Dermis blood vessel endothelial cell (primary cell): ENCODE data around the gene ACP4. TPM values are rescaled to one million over a fixed set of nuclear protein-coding genes. Genes with fewer than 3 reads are reported as not detected.

Experiments
- total RNA-seq: library from RNA; depleted of rRNA; stranded (reverse); fragments of >200 nt; gene quantifications from 2 replicates; pipeline ENCODE4 v1.2.3, GENCODE V29; 2014

ACP4 gene
- total RNA-seq, 1 donor from 2014 or later: not detected

Other genes with a start within 250 kb of the ACP4 start
- under 0.01 and 0.05 TPM in 2 replicates for gene LRRC4B, start 222.0 kb upstream of the ACP4 start, total RNA-seq
- under 0.01 TPM in 1 of 2 replicates, not detected in the other for gene SYT3, start 150.5 kb upstream of the ACP4 start, total RNA-seq
- 0.28 TPM in 1 of 2 replicates, not detected in the other for gene C19orf81, start 141.0 kb upstream of the ACP4 start, total RNA-seq
- gene SHANK1, start 70.6 kb upstream of the ACP4 start, total RNA-seq: 0.09 and 0.17 TPM in 2 replicates
- gene CLEC11A, start 67.1 kb upstream of the ACP4 start, total RNA-seq: 0.17 and 0.84 TPM in 2 replicates
- not detected in 2 replicates for gene GPR32, start 20.0 kb upstream of the ACP4 start, total RNA-seq
- gene KLK1, start 33.4 kb downstream of the ACP4 start, total RNA-seq: not detected in 2 replicates
- gene KLK15, start 43.2 kb downstream of the ACP4 start, total RNA-seq: not detected in 2 replicates
- gene KLK3, start 64.5 kb downstream of the ACP4 start, total RNA-seq: not detected in 2 replicates
- 0.14 TPM in 1 of 2 replicates, not detected in the other for gene KLK2, start 83.0 kb downstream of the ACP4 start, total RNA-seq
- gene KLK4, start 121.0 kb downstream of the ACP4 start, total RNA-seq: not detected in 2 replicates
- gene KLK5, start 162.6 kb downstream of the ACP4 start, total RNA-seq: not detected in 2 replicates
- not detected in 2 replicates for gene KLK6, start 179.2 kb downstream of the ACP4 start, total RNA-seq
- gene KLK7, start 193.5 kb downstream of the ACP4 start, total RNA-seq: under 0.01 TPM in 1 of 2 replicates, not detected in the other
- gene KLK8, start 211.2 kb downstream of the ACP4 start, total RNA-seq: not detected in 2 replicates
- 0.09 and 1.0 TPM in 2 replicates for gene KLK10, start 229.3 kb downstream of the ACP4 start, total RNA-seq
- gene KLK11, start 236.2 kb downstream of the ACP4 start, total RNA-seq: not detected in 2 replicates
- gene KLK12, start 244.6 kb downstream of the ACP4 start, total RNA-seq: not detected in 2 replicates